Type B pancreatic cell (in vitro differentiated cells): ENCODE data around the gene IRX1. TPM values are rescaled to one million over a fixed set of nuclear protein-coding genes. Genes with fewer than 3 reads are reported as not detected.

Experiments used
- DNase-seq: peaks from one replicate; pipeline ENCODE4 v3.0.0; 2021; ENCODE audit warnings: mixed read lengths; ENCODE audit not compliant: unreplicated experiment; ENCODE audit errors: extremely low spot score
- H3K27ac Mint-ChIP-seq: 2 replicates; pipeline ENCODE4 v1.8.0; 2021; ENCODE audit warnings: mild to moderate bottlenecking, mixed read lengths
- H3K27me3 Mint-ChIP-seq: 2 replicates; pipeline ENCODE4 v1.8.0; 2021; ENCODE audit warnings: mixed read lengths
- H3K36me3 Mint-ChIP-seq: 2 replicates; pipeline ENCODE4 v1.8.0; 2021; ENCODE audit warnings: mixed read lengths
- H3K4me1 Mint-ChIP-seq: one replicate; pipeline ENCODE4 v1.8.0; 2021; ENCODE audit warnings: mixed read lengths; ENCODE audit not compliant: unreplicated experiment
- H3K4me3 Mint-ChIP-seq: 2 replicates; pipeline ENCODE4 v1.8.0; 2021; ENCODE audit warnings: mild to moderate bottlenecking, mixed read lengths
- H3K9me3 Mint-ChIP-seq: 2 replicates; pipeline ENCODE4 v1.8.0; 2021; ENCODE audit warnings: mixed read lengths
- total RNA-seq: library from RNA; stranded (reverse); gene quantifications from 2 replicates; pipeline ENCODE4 v1.2.1, GENCODE V29; 2021; ENCODE audit warnings: low replicate concordance
- TF ChIP-seq, protein P1 (sequence below): fragments of 200-600 bp; sonication (generic); conservative IDR thresholded peaks from 2 replicates; pipeline ENCODE4 v1.5.0; 2021; ENCODE audit warnings: antibody characterized with exemption, mild to moderate bottlenecking

IRX1 gene
- total RNA-seq, 1 donor from 2014 or later = 25.0 TPM

DNA sequence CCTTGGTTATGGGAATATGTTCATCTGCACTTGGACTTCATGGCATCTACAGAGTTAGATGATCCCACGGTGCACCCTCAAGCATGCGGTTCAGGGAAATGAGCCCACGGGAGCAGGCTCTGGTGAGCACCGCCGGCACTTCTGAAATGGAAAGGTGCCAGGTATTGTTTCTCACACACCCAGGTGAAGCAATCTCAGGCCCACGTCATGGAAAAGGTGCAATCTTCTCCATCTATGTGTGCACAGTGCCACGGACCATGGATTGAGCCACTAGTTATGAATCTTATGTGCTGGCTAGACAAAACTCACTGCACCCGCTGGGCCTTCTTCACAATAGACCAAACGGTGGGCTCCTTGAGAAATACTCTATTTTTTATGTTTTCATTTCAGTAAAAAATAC is 27.3 kb downstream of the IRX1 start:
- no peaks in the 10 kb centered on the region for H3K4me1 Mint-ChIP-seq
- no peaks in the 10 kb centered on the region for H3K9me3 Mint-ChIP-seq
- peaks cover 5% of the 10 kb centered on the region for H3K36me3 Mint-ChIP-seq
- no peak for DNase-seq
- no peak overlapping the region for H3K4me3 Mint-ChIP-seq
- TF ChIP-seq, protein P1, sequence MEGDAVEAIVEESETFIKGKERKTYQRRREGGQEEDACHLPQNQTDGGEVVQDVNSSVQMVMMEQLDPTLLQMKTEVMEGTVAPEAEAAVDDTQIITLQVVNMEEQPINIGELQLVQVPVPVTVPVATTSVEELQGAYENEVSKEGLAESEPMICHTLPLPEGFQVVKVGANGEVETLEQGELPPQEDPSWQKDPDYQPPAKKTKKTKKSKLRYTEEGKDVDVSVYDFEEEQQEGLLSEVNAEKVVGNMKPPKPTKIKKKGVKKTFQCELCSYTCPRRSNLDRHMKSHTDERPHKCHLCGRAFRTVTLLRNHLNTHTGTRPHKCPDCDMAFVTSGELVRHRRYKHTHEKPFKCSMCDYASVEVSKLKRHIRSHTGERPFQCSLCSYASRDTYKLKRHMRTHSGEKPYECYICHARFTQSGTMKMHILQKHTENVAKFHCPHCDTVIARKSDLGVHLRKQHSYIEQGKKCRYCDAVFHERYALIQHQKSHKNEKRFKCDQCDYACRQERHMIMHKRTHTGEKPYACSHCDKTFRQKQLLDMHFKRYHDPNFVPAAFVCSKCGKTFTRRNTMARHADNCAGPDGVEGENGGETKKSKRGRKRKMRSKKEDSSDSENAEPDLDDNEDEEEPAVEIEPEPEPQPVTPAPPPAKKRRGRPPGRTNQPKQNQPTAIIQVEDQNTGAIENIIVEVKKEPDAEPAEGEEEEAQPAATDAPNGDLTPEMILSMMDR = no peak
- no peak overlapping the region for H3K27ac Mint-ChIP-seq
- H3K27me3 Mint-ChIP-seq = peaks cover 8% of the 10 kb centered on the region

DNA sequence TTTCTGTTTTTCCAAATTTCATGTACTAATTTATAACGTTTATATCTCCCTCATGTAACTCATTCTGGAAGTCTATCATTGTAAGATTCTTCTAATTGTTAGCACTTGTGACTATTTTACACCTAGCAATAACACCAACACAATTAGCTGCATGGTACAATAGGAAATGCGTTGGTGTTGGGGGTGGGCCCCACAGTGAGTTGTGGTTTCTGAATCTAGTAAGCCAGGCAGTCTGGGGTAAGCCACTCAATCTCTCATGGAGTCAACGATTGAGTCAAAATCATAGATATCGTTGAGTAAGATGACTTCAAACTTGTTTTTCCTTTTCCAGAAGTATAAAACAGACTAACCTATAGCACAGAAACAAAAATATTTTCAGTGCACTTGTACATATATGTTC is 30.0 kb downstream of the IRX1 start:
- no peak overlapping the region for H3K27ac Mint-ChIP-seq
- TF ChIP-seq, protein P1 = no peak
- peaks cover 5% of the 10 kb centered on the region for H3K36me3 Mint-ChIP-seq
- DNase-seq = no peak
- peaks cover 12% of the 10 kb centered on the region for H3K27me3 Mint-ChIP-seq
- no peaks in the 10 kb centered on the region for H3K9me3 Mint-ChIP-seq
- H3K4me1 Mint-ChIP-seq = no peaks in the 10 kb centered on the region
- no peak overlapping the region for H3K4me3 Mint-ChIP-seq

DNA sequence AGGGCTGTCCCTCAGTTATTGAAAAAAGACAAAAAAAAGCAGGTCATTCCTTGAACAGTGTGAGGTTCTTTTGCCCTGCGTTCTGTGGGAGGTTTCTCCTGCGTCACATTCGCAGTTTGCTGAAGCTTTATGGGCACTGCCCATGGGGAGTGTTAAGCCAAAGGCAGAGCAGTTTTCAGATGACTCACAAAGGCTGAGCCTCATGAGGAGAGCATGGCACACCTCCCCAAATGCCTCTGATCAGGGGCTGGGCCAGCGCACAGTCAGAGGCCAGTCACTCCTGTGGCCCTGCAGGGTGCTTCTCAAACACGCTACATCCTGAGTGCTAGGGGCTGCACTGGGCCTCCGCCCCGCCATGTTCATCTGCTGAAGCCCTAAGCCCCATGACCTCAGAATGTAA is 38.4 kb downstream of the IRX1 start:
- TF ChIP-seq, protein P1 = no peak
- Mint-ChIP-seq H3K9me3 (peaks cover 8% of the 10 kb centered on the region), H3K27me3 (peaks cover 8% of the 10 kb centered on the region), H3K4me1 (no peaks in the 10 kb centered on the region), H3K36me3 (peaks cover 3% of the 10 kb centered on the region), H3K27ac (no peak overlapping the region), H3K4me3 (no peak overlapping the region)
- no peak for DNase-seq

DNA sequence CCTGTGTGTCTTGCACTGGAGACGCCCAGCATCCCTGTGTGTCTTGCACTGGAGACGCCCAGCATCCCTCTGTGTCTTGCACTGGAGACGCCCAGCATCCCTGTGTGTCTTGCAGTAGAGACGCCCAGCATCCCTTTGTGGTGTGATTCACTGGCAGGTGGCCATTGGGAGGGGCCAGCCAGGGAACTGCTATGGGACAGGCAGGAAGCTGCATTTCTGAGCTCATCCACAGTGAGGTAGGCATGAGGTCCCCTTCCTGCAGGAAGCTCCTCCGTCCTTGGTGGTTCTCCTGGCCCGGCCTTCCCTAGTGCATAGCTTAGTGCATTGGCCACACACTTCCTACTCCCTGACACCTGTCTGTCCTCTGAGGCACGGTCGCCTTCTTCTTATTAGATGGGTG is 43.5 kb downstream of the IRX1 start:
- Mint-ChIP-seq H3K27me3 (peaks cover 25% of the 10 kb centered on the region), H3K4me1 (no peaks in the 10 kb centered on the region), H3K36me3 (no peaks in the 10 kb centered on the region), H3K27ac (no peak overlapping the region), H3K4me3 (no peak overlapping the region), H3K9me3 (peaks cover 8% of the 10 kb centered on the region)
- no peak for DNase-seq
- TF ChIP-seq, protein P1 = no peak

DNA sequence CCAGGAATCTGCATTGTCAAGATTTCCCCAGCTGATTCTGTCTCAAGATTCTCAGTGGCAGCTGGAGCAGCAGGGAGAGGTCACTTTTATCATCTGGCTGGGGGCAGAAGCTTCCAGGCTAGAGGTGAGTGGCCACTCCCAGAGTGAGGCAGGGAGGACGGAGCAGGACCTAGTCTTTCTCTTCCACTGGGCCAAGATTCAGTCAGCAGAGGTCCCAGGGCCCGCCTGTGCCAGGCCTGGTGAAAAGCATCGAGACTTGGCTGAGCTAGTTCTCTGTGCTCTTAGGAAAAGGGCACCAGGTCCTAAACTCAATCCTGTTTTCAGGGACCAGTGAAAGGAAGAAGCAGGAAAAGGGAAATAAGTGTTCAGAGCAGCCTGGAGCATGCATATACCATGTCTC is 46.6 kb downstream of the IRX1 start:
- H3K4me3 Mint-ChIP-seq = no peak overlapping the region
- H3K27me3 Mint-ChIP-seq = peaks cover 33% of the 10 kb centered on the region
- TF ChIP-seq, protein P1 = no peak
- H3K9me3 Mint-ChIP-seq = no peaks in the 10 kb centered on the region
- no peaks in the 10 kb centered on the region for H3K36me3 Mint-ChIP-seq
- DNase-seq = no peak
- H3K4me1 Mint-ChIP-seq = no peaks in the 10 kb centered on the region
- H3K27ac Mint-ChIP-seq = no peak overlapping the region

DNA sequence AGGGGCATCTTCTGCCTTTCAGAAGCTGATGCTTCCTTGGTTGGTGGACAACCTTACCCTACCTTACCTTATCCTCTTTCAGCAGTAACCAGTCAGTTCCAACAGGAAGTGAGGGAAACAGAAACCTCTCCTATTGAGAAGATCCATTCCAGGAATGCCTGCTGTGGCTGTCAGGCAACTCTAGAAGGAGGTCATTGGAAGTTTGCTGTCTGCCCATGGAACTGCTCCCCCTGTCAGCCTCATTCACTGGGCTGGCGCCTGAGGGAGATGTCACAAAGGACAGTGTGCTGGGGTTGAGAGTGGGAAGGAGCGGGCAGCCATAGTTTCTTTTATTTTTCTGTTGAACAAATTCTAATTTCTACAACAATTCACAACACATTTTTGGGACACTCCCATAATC is 54.7 kb downstream of the IRX1 start:
- Mint-ChIP-seq H3K9me3 (peaks cover 4% of the 10 kb centered on the region), H3K4me3 (no peak overlapping the region), H3K27me3 (peaks cover 42% of the 10 kb centered on the region), H3K4me1 (peaks cover 4% of the 10 kb centered on the region), H3K27ac (no peak overlapping the region), H3K36me3 (no peaks in the 10 kb centered on the region)
- DNase-seq = no peak
- TF ChIP-seq, protein P1 = no peak
